Tibial artery (tissue), 4 donors: ENCODE measurements around the gene NPSR1.

Experiments used
- DNase-seq, 2 donors: peaks; one replicate each; pipeline ENCODE4 v3.0.0-alpha.2; 2019
- H3K27ac ChIP-seq, 2 donors: fragments of 200-600 bp; sonication (generic) in 1 of 2; 1 replicate in 1 of 2; 2 replicates in 1 of 2; pipeline ENCODE4 v1.5.1; 2018 to 2019; ENCODE audit warnings: mild to moderate bottlenecking in 1 of 2
- H3K27me3 ChIP-seq, 2 donors: fragments of 200-600 bp; sonication (generic) in 1 of 2; one replicate each; pipeline versions ENCODE4 v1.5.1 to v1.6.0; 2016 to 2019
- H3K36me3 ChIP-seq, 3 donors: fragments of 200-600 bp; sonication (generic) in 2 of 3; one replicate each; pipeline ENCODE4 v1.5.1; 2016 to 2019; ENCODE audit warnings: mild to moderate bottlenecking in 2 of 3
- H3K4me1 ChIP-seq, 4 donors: fragments of 200-600 bp; sonication (generic) in 2 of 4; 1 replicate in 3 of 4; 2 replicates in 1 of 4; pipeline ENCODE4 v1.5.1; 2016 to 2019
- H3K4me3 ChIP-seq, 2 donors: fragments of 200-600 bp; sonication (generic) in 1 of 2; 1 replicate in 1 of 2; 2 replicates in 1 of 2; pipeline ENCODE4 v1.5.1; 2018 to 2019; ENCODE audit warnings: mild to moderate bottlenecking in 2 of 2
- H3K9me3 ChIP-seq, 3 donors: fragments of 200-600 bp; sonication (generic) in 1 of 3; one replicate each; pipeline ENCODE4 v1.5.1; 2016 to 2019
- CTCF ChIP-seq, 2 experiments: fragments of 200-600 bp in 1 of 2; fragments of 450-650 bp in 1 of 2; IDR thresholded peaks; one replicate each; pipeline ENCODE4 v1.5.1; 2017 to 2019; ENCODE audit warnings: antibody characterized with exemption in 2 of 2, mild to moderate bottlenecking in 1 of 2, moderate library complexity in 1 of 2
- intact Hi-C: fragments of 100-400 bp; cut with DNase I; formaldehyde crosslinking; loops from one replicate; pipeline ENCODE4 v1.15.0; 2023; ENCODE audit warnings: low total_unique reads

Gene NPSR1

GRCh38 chr7:34895202-34895601 is 237.2 kb downstream of the NPSR1 start:
- Histone ChIP-seq H3K27me3 (no peaks in the 10 kb centered on the region), H3K4me1 (no peaks in the 10 kb centered on the region), H3K9me3 (peaks cover 0 to 21% (median 8%) of the 10 kb centered on the region in 3 donors), H3K27ac (no peak overlapping the region), H3K36me3 (no peaks in the 10 kb centered on the region), H3K4me3 (no peak overlapping the region)
- no peak for DNase-seq
- intact Hi-C loops, result no loop called here
- TF ChIP-seq CTCF (IDR thresholded peaks at IDR 0.05), result no peak
